Stimulated activated CD8-positive, alpha-beta memory T cell treated with anti-CD3 and anti-CD28 coated beads, Interleukin-7, amount 100 ng/mL, for 24 hours (primary cell): ENCODE measurements around the gene TEDC2.
A peak's percentile ranks its signal among the peaks of the same experiment; 100 is the strongest.
"Not testable (repeated sequence)": the region's sequence is repeated elsewhere in the genome, so short reads cannot be mapped to it uniquely, and the experiment has no call there.

Source experiments
- DNase-seq: peaks from one replicate; pipeline ENCODE4 v3.0.0-alpha.2; 2020; ENCODE audit warnings: low read depth

The TEDC2 gene

GRCh38 chr16:2477327-2477726 is 17.4 kb downstream of the TEDC2 start:
- DNase-seq = no peak

- no peak for DNase-seq
Measured at GRCh38 chr16:2478279-2478678, 18.4 kb downstream of the TEDC2 start.

- not testable (repeated sequence) for DNase-seq
Measured at GRCh38 chr16:2479996-2480395, 20.1 kb downstream of the TEDC2 start.

- DNase-seq = no peak
Measured at GRCh38 chr16:2480948-2481347, 21.0 kb downstream of the TEDC2 start.

GRCh38 chr16:2481676-2482075 is 21.8 kb downstream of the TEDC2 start:
- no peak for DNase-seq

GRCh38 chr16:2482249-2482648 is 22.3 kb downstream of the TEDC2 start:
- DNase-seq = no peak

- no peak for DNase-seq
Measured at GRCh38 chr16:2482708-2483534, 23.0 kb downstream of the TEDC2 start.

GRCh38 chr16:2483939-2484897 is 24.3 kb downstream of the TEDC2 start:
- DNase-seq = no peak

- no peak for DNase-seq
Measured at GRCh38 chr16:2484898-2485508, 25.1 kb downstream of the TEDC2 start.

GRCh38 chr16:2485811-2486507 is 26.1 kb downstream of the TEDC2 start:
- DNase-seq = no peak

GRCh38 chr16:2486645-2487516 is 27.0 kb downstream of the TEDC2 start:
- peak; percentile 53 for DNase-seq

- DNase-seq = no peak
Measured at GRCh38 chr16:2487517-2487842, 27.6 kb downstream of the TEDC2 start.

- no peak for DNase-seq
Measured at GRCh38 chr16:2487903-2488531, 28.1 kb downstream of the TEDC2 start.

GRCh38 chr16:2489581-2489980 is 29.7 kb downstream of the TEDC2 start:
- DNase-seq = no peak

- DNase-seq = no peak
Measured at GRCh38 chr16:2490190-2491105, 30.5 kb downstream of the TEDC2 start.

GRCh38 chr16:2492292-2492691 is 32.4 kb downstream of the TEDC2 start:
- DNase-seq = no peak

- DNase-seq = no peak
Measured at GRCh38 chr16:2493605-2494004, 33.7 kb downstream of the TEDC2 start.

- no peak for DNase-seq
Measured at GRCh38 chr16:2494616-2495015, 34.7 kb downstream of the TEDC2 start.

GRCh38 chr16:2495041-2495440 is 35.1 kb downstream of the TEDC2 start:
- no peak for DNase-seq
